ENCODE data around the gene NOCT. TPM values are rescaled to one million over a fixed set of nuclear protein-coding genes. Genes with fewer than 3 reads are reported as not detected.

Gene NOCT
- total and polyA plus RNA-seq, 2 donors from 2014 or later: 4.3 to 4.7 TPM

DNA sequence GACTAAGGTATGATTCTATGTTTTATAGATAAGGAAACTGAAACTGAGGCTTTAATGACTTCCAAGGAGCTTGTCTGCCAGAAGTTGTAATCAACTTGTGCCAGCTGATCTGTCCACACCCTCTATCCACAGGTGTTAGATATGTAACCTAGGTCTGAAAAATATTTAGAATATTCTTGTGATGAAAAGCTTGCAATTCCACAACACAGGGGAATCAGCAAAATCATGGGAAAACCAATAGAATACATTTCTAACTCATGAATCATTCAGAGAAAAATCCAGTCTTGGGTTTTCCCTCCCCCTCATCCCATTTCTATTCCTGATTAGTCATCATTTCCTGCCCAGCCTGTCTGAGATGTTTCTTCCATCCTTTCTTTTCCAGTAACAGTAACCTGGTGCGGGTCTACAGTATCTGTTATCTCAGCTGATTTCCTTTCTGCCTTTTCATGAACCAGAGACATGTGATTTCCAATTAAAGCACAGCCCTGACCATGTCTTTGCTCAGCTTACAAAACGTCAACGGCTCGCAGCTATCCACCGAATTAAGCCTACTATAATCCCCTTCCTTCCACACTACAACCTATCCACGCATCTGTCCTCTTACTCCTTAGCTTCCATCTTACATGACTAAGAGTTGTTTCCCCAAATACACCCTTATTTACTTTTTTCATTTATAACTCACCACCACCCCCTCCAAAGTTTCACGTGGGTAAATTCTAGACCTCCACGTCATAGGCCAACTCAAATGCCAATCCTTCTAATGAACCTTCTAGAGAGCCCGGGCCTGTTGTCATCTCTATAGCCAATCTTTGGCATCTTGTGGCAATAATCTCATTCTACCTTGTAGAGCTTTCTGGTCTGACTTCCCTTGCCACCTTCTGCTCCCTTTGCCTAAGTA is 961 bp upstream of the NOCT start:
- intact Hi-C loops (cut with DNase I): no loop called here
- H3K4me1 ChIP-seq (ENCODE audit: control insufficient read depth in 2 of 3, insufficient read depth in 2 of 3, low read depth in 1 of 3, low read length in 3 of 3): peaks cover 3 to 7% (median 5%) of the 10 kb centered on the region in 3 donors
- peak overlapping the region; percentile 81 to 85 for H3K27ac ChIP-seq (ENCODE audit: low read depth in 2 of 2, low read length in 2 of 2)
- H3K9me3 ChIP-seq (ENCODE audit: control insufficient read depth in 2 of 3, insufficient read depth in 1 of 3, low read length in 3 of 3): no peaks in the 10 kb centered on the region
- FAIRE-seq (no peak), DNase-seq (no peak)
- peak overlapping the region; percentile 3 to 73 (median 4) for H3K9ac ChIP-seq (ENCODE audit: low read length in 3 of 3)
- H3K4me3 ChIP-seq (ENCODE audit: low read length in 3 of 3): peak overlapping the region in 2 of 3 donors; percentile 46 to 81
- TF ChIP-seq CTCF (IDR thresholded peaks at IDR 0.05; ENCODE audit: borderline replicate concordance, extremely low read depth, insufficient read depth): no peak
- no peaks in the 10 kb centered on the region for H3K36me3 ChIP-seq (ENCODE audit: control insufficient read depth in 2 of 3, insufficient read depth in 3 of 3, low read length in 3 of 3)
- H3K27me3 ChIP-seq (ENCODE audit: control insufficient read depth, insufficient read depth, low read length): no peaks in the 10 kb centered on the region

- H3K9ac ChIP-seq (ENCODE audit: low read length in 3 of 3): peak overlapping the region; percentile 26 to 82 (median 80)
- no peaks in the 10 kb centered on the region for H3K36me3 ChIP-seq (ENCODE audit: control insufficient read depth in 2 of 3, insufficient read depth in 3 of 3, low read length in 3 of 3)
- peak overlapping the region; percentile 81 to 85 for H3K27ac ChIP-seq (ENCODE audit: low read depth in 2 of 2, low read length in 2 of 2)
- no peaks in the 10 kb centered on the region for H3K27me3 ChIP-seq (ENCODE audit: control insufficient read depth, insufficient read depth, low read length)
- no peak for TF ChIP-seq CTCF (IDR thresholded peaks at IDR 0.05; ENCODE audit: borderline replicate concordance, extremely low read depth, insufficient read depth)
- peak overlapping the region; percentile 74 to 94 (median 81) for H3K4me3 ChIP-seq (ENCODE audit: low read length in 3 of 3)
- FAIRE-seq (no peak), DNase-seq (peak in 4 of 5 donors; percentile 58 to 84 (median 70))
- intact Hi-C loops (cut with DNase I): no loop called here
- H3K4me1 ChIP-seq (ENCODE audit: control insufficient read depth in 2 of 3, insufficient read depth in 2 of 3, low read depth in 1 of 3, low read length in 3 of 3): peaks cover 3 to 13% (median 9%) of the 10 kb centered on the region in 3 donors
- H3K9me3 ChIP-seq (ENCODE audit: control insufficient read depth in 2 of 3, insufficient read depth in 1 of 3, low read length in 3 of 3): no peaks in the 10 kb centered on the region
Observed at GRCh38 chr4:139015948-139016471, 429 bp downstream of the NOCT start.

- H3K4me1 ChIP-seq (ENCODE audit: control insufficient read depth in 2 of 3, insufficient read depth in 2 of 3, low read depth in 1 of 3, low read length in 3 of 3): peaks cover 3 to 13% (median 9%) of the 10 kb centered on the region in 3 donors
- intact Hi-C loops (cut with DNase I): no loop called here
- no peak overlapping the region for H3K9ac ChIP-seq (ENCODE audit: low read length in 3 of 3)
- FAIRE-seq: no peak
- TF ChIP-seq CTCF (IDR thresholded peaks at IDR 0.05; ENCODE audit: borderline replicate concordance, extremely low read depth, insufficient read depth): no peak
- no peaks in the 10 kb centered on the region for H3K36me3 ChIP-seq (ENCODE audit: control insufficient read depth in 2 of 3, insufficient read depth in 3 of 3, low read length in 3 of 3)
- H3K27ac ChIP-seq (ENCODE audit: low read depth in 2 of 2, low read length in 2 of 2): peak overlapping the region in 1 of 2 donors; percentile 27
- H3K9me3 ChIP-seq (ENCODE audit: control insufficient read depth in 2 of 3, insufficient read depth in 1 of 3, low read length in 3 of 3): no peaks in the 10 kb centered on the region
- H3K27me3 ChIP-seq (ENCODE audit: control insufficient read depth, insufficient read depth, low read length): no peaks in the 10 kb centered on the region
- peak overlapping the region in 2 of 3 donors; percentile 15 to 48 for H3K4me3 ChIP-seq (ENCODE audit: low read length in 3 of 3)
- no peak for DNase-seq
Observed at GRCh38 chr4:139017861-139018260, 2.3 kb downstream of the NOCT start.

Data from kidney (tissue), 14 donors.